HepG2 (cell line): ENCODE data around the gene HOTAIR. TPM values are rescaled to one million over a fixed set of nuclear protein-coding genes. Genes with fewer than 3 reads are reported as not detected.
A peak's percentile ranks its signal among the peaks of the same experiment; 100 is the strongest.

Experiments used
- ARHGAP35 ChIP-seq: sonication (generic); formaldehyde crosslinking; IDR thresholded peaks from 2 replicates; pipeline ENCODE4 v1.9.0; 2022; ENCODE audit warnings: mild to moderate bottlenecking, inconsistent platforms, moderate library complexity, missing genetic modification reagents, borderline replicate concordance
- GZF1 ChIP-seq: sonication (generic); formaldehyde crosslinking; IDR thresholded peaks from 2 replicates; pipeline ENCODE4 v1.5.1; 2020; ENCODE audit warnings: mild to moderate bottlenecking, missing genetic modification reagents
- HBP1 ChIP-seq: IDR thresholded peaks from 2 replicates; pipeline ENCODE4 v1.6.1; 2016; ENCODE audit warnings: low read depth, control low read depth
- ISL2 ChIP-seq: sonication (generic); formaldehyde crosslinking; IDR thresholded peaks from 2 replicates; pipeline ENCODE4 v1.5.0; 2020; ENCODE audit warnings: missing genetic modification reagents
- PRDM15 ChIP-seq: sonication (generic); formaldehyde crosslinking; IDR thresholded peaks from 2 replicates; pipeline ENCODE4 v1.4.0; 2020; ENCODE audit warnings: missing genetic modification reagents
- SAP130 ChIP-seq: IDR thresholded peaks from 2 replicates; pipeline ENCODE4 v1.6.1; 2016; ENCODE audit warnings: low read depth
- STAG1 ChIP-seq: sonication (generic); formaldehyde crosslinking; IDR thresholded peaks from 2 replicates; pipeline ENCODE4 v1.4.0; 2020; ENCODE audit warnings: missing genetic modification reagents
- ZNF234 ChIP-seq: sonication (generic); formaldehyde crosslinking; conservative IDR thresholded peaks from 2 replicates; pipeline ENCODE4 v1.5.1; 2020; ENCODE audit warnings: mild to moderate bottlenecking, missing genetic modification reagents
- ZNF652 ChIP-seq: IDR thresholded peaks from 2 replicates; pipeline ENCODE4 v1.6.1; 2016; ENCODE audit warnings: low read depth, borderline replicate concordance
- ZXDC ChIP-seq: sonication (generic); formaldehyde crosslinking; IDR thresholded peaks from 2 replicates; pipeline ENCODE4 v1.5.0; 2020; ENCODE audit warnings: mild to moderate bottlenecking, missing genetic modification reagents
- polyA plus RNA-seq, 8 experiments: library from polyadenylated mRNA; depleted of rRNA in 3 of 8; stranded (reverse) in 7 of 8; unstranded in 1 of 8; fragments of >200 nt; fragmentation: Illumina TruSeq in 4 of 8; extraction: Trizol in 4 of 8; gene quantifications; 2 replicates each; pipeline versions ENCODE4 v1.2.1 to v1.2.3, GENCODE V29; 2011 to 2016; ENCODE audit warnings: low read depth in 4 of 8, missing spikeins in 1 of 8, mixed read lengths in 1 of 8; ENCODE audit not compliant: insufficient read depth in 1 of 8
- total RNA-seq, 5 experiments: library from RNA; depleted of rRNA; stranded (reverse); fragments of >200 nt; fragmentation: Illumina TruSeq; extraction: Trizol; gene quantifications; 2 replicates each; pipeline ENCODE4 v1.2.3, GENCODE V29; 2016; ENCODE audit warnings: low read depth in 1 of 5
- TF ChIP-seq, protein P1 (sequence below): sonication (generic); formaldehyde crosslinking; IDR thresholded peaks from 2 replicates; pipeline ENCODE4 v1.4.0; 2020; ENCODE audit warnings: missing genetic modification reagents, mild to moderate bottlenecking, borderline replicate concordance
- TF ChIP-seq, protein P2 (sequence below): sonication (generic); formaldehyde crosslinking; IDR thresholded peaks from 2 replicates; pipeline ENCODE4 v1.5.1; 2020; ENCODE audit warnings: mild to moderate bottlenecking, missing genetic modification reagents, moderate library complexity

HOTAIR gene
- total and polyA plus RNA-seq, 2 of the 13 experiments (the other 11 are each of a cell fraction or from before 2014, with no cell fraction given), result not detected

- TF ChIP-seq, protein P1, sequence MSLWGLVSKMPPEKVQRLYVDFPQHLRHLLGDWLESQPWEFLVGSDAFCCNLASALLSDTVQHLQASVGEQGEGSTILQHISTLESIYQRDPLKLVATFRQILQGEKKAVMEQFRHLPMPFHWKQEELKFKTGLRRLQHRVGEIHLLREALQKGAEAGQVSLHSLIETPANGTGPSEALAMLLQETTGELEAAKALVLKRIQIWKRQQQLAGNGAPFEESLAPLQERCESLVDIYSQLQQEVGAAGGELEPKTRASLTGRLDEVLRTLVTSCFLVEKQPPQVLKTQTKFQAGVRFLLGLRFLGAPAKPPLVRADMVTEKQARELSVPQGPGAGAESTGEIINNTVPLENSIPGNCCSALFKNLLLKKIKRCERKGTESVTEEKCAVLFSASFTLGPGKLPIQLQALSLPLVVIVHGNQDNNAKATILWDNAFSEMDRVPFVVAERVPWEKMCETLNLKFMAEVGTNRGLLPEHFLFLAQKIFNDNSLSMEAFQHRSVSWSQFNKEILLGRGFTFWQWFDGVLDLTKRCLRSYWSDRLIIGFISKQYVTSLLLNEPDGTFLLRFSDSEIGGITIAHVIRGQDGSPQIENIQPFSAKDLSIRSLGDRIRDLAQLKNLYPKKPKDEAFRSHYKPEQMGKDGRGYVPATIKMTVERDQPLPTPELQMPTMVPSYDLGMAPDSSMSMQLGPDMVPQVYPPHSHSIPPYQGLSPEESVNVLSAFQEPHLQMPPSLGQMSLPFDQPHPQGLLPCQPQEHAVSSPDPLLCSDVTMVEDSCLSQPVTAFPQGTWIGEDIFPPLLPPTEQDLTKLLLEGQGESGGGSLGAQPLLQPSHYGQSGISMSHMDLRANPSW (CRISPR knock-in tag), result no peak
- TF ChIP-seq ZXDC (CRISPR knock-in tag) (no peak), STAG1 (peak; percentile 97), PRDM15 (CRISPR knock-in tag) (no peak), SAP130 (CRISPR knock-in tag) (no peak), ISL2 (CRISPR knock-in tag) (0 out of 2 replicates have a peak, but pooled peaks have one; percentile 23), ZNF652 (peak; percentile 37; the same call in 1 of the 2 replicates), ZNF234 (no peak), ARHGAP35 (CRISPR knock-in tag) (no peak), HBP1 (no peak), GZF1 (0 out of 2 replicates have a peak, but pooled peaks have one; percentile 48)
- TF ChIP-seq, protein P2, sequence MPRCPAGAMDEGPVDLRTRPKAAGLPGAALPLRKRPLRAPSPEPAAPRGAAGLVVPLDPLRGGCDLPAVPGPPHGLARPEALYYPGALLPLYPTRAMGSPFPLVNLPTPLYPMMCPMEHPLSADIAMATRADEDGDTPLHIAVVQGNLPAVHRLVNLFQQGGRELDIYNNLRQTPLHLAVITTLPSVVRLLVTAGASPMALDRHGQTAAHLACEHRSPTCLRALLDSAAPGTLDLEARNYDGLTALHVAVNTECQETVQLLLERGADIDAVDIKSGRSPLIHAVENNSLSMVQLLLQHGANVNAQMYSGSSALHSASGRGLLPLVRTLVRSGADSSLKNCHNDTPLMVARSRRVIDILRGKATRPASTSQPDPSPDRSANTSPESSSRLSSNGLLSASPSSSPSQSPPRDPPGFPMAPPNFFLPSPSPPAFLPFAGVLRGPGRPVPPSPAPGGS (CRISPR knock-in tag), result no peak
These were observed 31.3 kb upstream of the HOTAIR start (continued) for GRCh38 chr12:54005853-54006558.
